SK-N-MC (cell line): ENCODE data around the gene P2RY6.

Experiments
- EZH2 ChIP-seq: fragments of 200-600 bp; sonication (generic); IDR thresholded peaks from one replicate; pipeline ENCODE4 v1.6.1; 2017; ENCODE audit warnings: antibody characterized with exemption
- POLR2AphosphoS5 ChIP-seq: IDR thresholded peaks from 2 replicates; pipeline ENCODE4 v1.6.1; 2012; ENCODE audit warnings: mild to moderate bottlenecking, low read depth, low read length, borderline replicate concordance

- TF ChIP-seq POLR2AphosphoS5 (no peak), EZH2 (no peak)
These were observed 19.1 kb downstream of the P2RY6 start for GRCh38 chr11:73291196-73291595.
